ENCODE data around the gene LGMN. TPM values are rescaled to one million over a fixed set of nuclear protein-coding genes. Genes with fewer than 3 reads are reported as not detected.

The LGMN gene
- polyA plus RNA-seq, 1 of the 3 experiments (the other 2 are of a cell fraction), result 76.3 TPM

- DNase-seq, result no peak
- WGBS (ENCODE audit: low lambda C conversion rate), result 78% methylated on average over 4 of the region's 4 CpGs
- H3F3A ChIP-seq (replicated peaks; ENCODE audit: insufficient read depth), result no peaks in the 10 kb centered on the region
- H3K9me3 ChIP-seq, result no peaks in the 10 kb centered on the region
- no peak overlapping the region for H3K9ac ChIP-seq
- H3K36me3 ChIP-seq (replicated peaks in 1 of 2; ENCODE audit: control insufficient read depth in 1 of 2, insufficient read depth in 2 of 2, low read length in 1 of 2), result no peaks in the 10 kb centered on the region
- no peaks in the 10 kb centered on the region for H3K9me2 ChIP-seq
- no peaks in the 10 kb centered on the region for H4K20me1 ChIP-seq (ENCODE audit: insufficient read depth)
- peaks cover 7 to 13% of the 10 kb centered on the region in 2 experiments; a peak in 1 of 4 replicates for H3K4me1 ChIP-seq (ENCODE audit: control insufficient read depth in 1 of 2, insufficient read depth in 2 of 2, low read depth in 1 of 2, low read length in 1 of 2)
- no peak overlapping the region for H2AFZ ChIP-seq (ENCODE audit: low read depth)
- H3K4me2 ChIP-seq, result no peak overlapping the region
- POLR2A ChIA-PET, result no interaction called here
- H3K4me3 ChIP-seq (ENCODE audit: low read depth in 2 of 2, low read length in 1 of 2), result no peak overlapping the region
- H3K79me2 ChIP-seq (ENCODE audit: insufficient read depth), result no peaks in the 10 kb centered on the region
- CTCF ChIA-PET, result interaction anchor here (0.9 to 1.0 kb wide), 2 partner anchors 9 to 88 kb away, joined by 3 read pairs; no protein-coding TSS in a partner anchor
- no peak overlapping the region for H3K27ac ChIP-seq (ENCODE audit: low read depth in 2 of 2, low read length in 1 of 2)
- no peak for TF ChIP-seq FOXJ3 (CRISPR knock-in tag; IDR thresholded peaks at IDR 0.05)
- no peak for TF ChIP-seq EP300 (IDR thresholded peaks at IDR 0.05; ENCODE audit: borderline replicate concordance in 1 of 2, low read depth in 1 of 2, low read length in 1 of 2)
- H3K27me3 ChIP-seq (ENCODE audit: insufficient read depth), result no peaks in the 10 kb centered on the region
Measured at GRCh38 chr14:92696366-92696765, 52.1 kb downstream of the LGMN start.

- no peak overlapping the region for H3K27ac ChIP-seq (ENCODE audit: low read depth in 2 of 2, low read length in 1 of 2)
- H3K79me2 ChIP-seq (ENCODE audit: insufficient read depth), result no peaks in the 10 kb centered on the region
- no peaks in the 10 kb centered on the region for H4K20me1 ChIP-seq (ENCODE audit: insufficient read depth)
- H3K4me2 ChIP-seq, result no peak overlapping the region
- H3K9me2 ChIP-seq, result no peaks in the 10 kb centered on the region
- 85% methylated on average over 1 of the region's 1 CpG for WGBS (ENCODE audit: low lambda C conversion rate)
- peaks cover 7 to 13% of the 10 kb centered on the region in 2 experiments; a peak in 1 of 4 replicates for H3K4me1 ChIP-seq (ENCODE audit: control insufficient read depth in 1 of 2, insufficient read depth in 2 of 2, low read depth in 1 of 2, low read length in 1 of 2)
- H3K36me3 ChIP-seq (replicated peaks in 1 of 2; ENCODE audit: control insufficient read depth in 1 of 2, insufficient read depth in 2 of 2, low read length in 1 of 2), result no peaks in the 10 kb centered on the region
- no peaks in the 10 kb centered on the region for H3K27me3 ChIP-seq (ENCODE audit: insufficient read depth)
- H3K9ac ChIP-seq, result no peak overlapping the region
- TF ChIP-seq RAD21 (IDR thresholded peaks at IDR 0.05; ENCODE audit: low read length) (no peak), MAX (IDR thresholded peaks at IDR 0.05; ENCODE audit: low read depth) (no peak), MXI1 (IDR thresholded peaks at IDR 0.05; ENCODE audit: low read depth, low read length) (no peak), TAF1 (IDR thresholded peaks at IDR 0.05; ENCODE audit: borderline replicate concordance, low read depth, low read length) (no peak), CHD2 (IDR thresholded peaks at IDR 0.05; ENCODE audit: low read length, partially characterized antibody) (no peak), FOXJ3 (CRISPR knock-in tag; IDR thresholded peaks at IDR 0.05) (no peak)
- H3K4me3 ChIP-seq (ENCODE audit: low read depth in 2 of 2, low read length in 1 of 2), result no peak overlapping the region
- H3K9me3 ChIP-seq, result no peaks in the 10 kb centered on the region
- H2AFZ ChIP-seq (ENCODE audit: low read depth), result no peak overlapping the region
- no peaks in the 10 kb centered on the region for H3F3A ChIP-seq (replicated peaks; ENCODE audit: insufficient read depth)
- ChIA-PET CTCF (interaction anchor here (1.2 to 1.4 kb wide), 2 partner anchors 9 to 18 kb away, joined by 3 to 6 read pairs; no protein-coding TSS in a partner anchor), POLR2A (no interaction called here)
- no peak for DNase-seq
Measured at GRCh38 chr14:92695562-92695961, 52.9 kb downstream of the LGMN start.

GRCh38 chr14:92694807-92695206, 53.6 kb downstream of the LGMN start:
- no peaks in the 10 kb centered on the region for H3K27me3 ChIP-seq (ENCODE audit: insufficient read depth)
- H3F3A ChIP-seq (replicated peaks; ENCODE audit: insufficient read depth), result no peaks in the 10 kb centered on the region
- no peak overlapping the region for H2AFZ ChIP-seq (ENCODE audit: low read depth)
- no peak overlapping the region for H3K9ac ChIP-seq
- no peak for TF ChIP-seq FOSL2 (IDR thresholded peaks at IDR 0.05; ENCODE audit: borderline replicate concordance, low read depth)
- no peak for TF ChIP-seq RAD21 (IDR thresholded peaks at IDR 0.05; ENCODE audit: low read length)
- TF ChIP-seq ELF1 (IDR thresholded peaks at IDR 0.05), result no peak
- no peak for TF ChIP-seq SMC3 (IDR thresholded peaks at IDR 0.05; ENCODE audit: low read depth, low read length)
- TF ChIP-seq TEAD4 (IDR thresholded peaks at IDR 0.05; ENCODE audit: borderline replicate concordance, insufficient read depth), result no peak
- no peak for TF ChIP-seq MAX (IDR thresholded peaks at IDR 0.05; ENCODE audit: low read depth)
- H3K9me2 ChIP-seq, result no peaks in the 10 kb centered on the region
- no peak overlapping the region for H3K4me2 ChIP-seq
- CTCF ChIA-PET, result interaction anchor here (1.2 to 1.4 kb wide), 2 partner anchors 8 to 19 kb away, joined by 3 to 6 read pairs; no protein-coding TSS in a partner anchor
- H3K4me1 ChIP-seq (ENCODE audit: control insufficient read depth in 1 of 2, insufficient read depth in 2 of 2, low read depth in 1 of 2, low read length in 1 of 2), result peaks cover 7 to 13% of the 10 kb centered on the region in 2 experiments; a peak in 1 of 4 replicates
- no peak overlapping the region for H3K27ac ChIP-seq (ENCODE audit: low read depth in 2 of 2, low read length in 1 of 2)
- no peaks in the 10 kb centered on the region for H4K20me1 ChIP-seq (ENCODE audit: insufficient read depth)
- H3K79me2 ChIP-seq (ENCODE audit: insufficient read depth), result no peaks in the 10 kb centered on the region
- POLR2A ChIA-PET, result no interaction called here
- H3K4me3 ChIP-seq (ENCODE audit: low read depth in 2 of 2, low read length in 1 of 2), result no peak overlapping the region
- DNase-seq, result no peak
- no peaks in the 10 kb centered on the region for H3K36me3 ChIP-seq (replicated peaks in 1 of 2; ENCODE audit: control insufficient read depth in 1 of 2, insufficient read depth in 2 of 2, low read length in 1 of 2)
- no peaks in the 10 kb centered on the region for H3K9me3 ChIP-seq
- 94% methylated on average over 3 of the region's 5 CpGs for WGBS (ENCODE audit: low lambda C conversion rate)
